ENCODE measurements around the gene SSR1. TPM values are rescaled to one million over a fixed set of nuclear protein-coding genes. Genes with fewer than 3 reads are reported as not detected.

The SSR1 gene
- total RNA-seq, 1 donor from 2014 or later, result 33.9 TPM

GRCh38 chr6:7258231-7258763 lies 54.7 kb downstream of the SSR1 start:
- no peak for DNase-seq (ENCODE audit: low read depth in 2 of 2)

- DNase-seq (ENCODE audit: low read depth in 2 of 2), result no peak
Observed at GRCh38 chr6:7257521-7258230, 55.3 kb downstream of the SSR1 start.

- DNase-seq (ENCODE audit: low read depth in 2 of 2), result no peak
Observed at GRCh38 chr6:7256785-7257184, 56.2 kb downstream of the SSR1 start.

DNA sequence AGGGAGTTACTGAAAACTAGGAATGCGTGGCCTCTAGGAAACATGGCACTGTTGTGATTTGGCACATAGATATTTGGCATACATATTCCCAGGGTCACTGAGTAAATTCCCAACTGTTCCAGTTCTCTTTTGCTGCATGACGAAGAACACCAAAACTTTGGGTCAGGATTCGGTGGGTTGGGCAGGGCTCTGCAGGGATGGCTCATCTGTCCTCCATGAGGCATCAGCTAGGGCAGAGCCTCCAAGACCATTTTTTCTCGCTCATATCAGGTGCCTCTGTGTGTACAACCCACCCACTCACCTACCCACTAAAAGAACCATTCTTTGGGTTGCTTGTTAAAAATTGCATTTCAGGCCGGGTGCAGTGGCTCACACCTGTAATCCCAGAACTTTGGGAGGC lies 57.1 kb downstream of the SSR1 start:
- no peak for DNase-seq (ENCODE audit: low read depth in 2 of 2)

DNA sequence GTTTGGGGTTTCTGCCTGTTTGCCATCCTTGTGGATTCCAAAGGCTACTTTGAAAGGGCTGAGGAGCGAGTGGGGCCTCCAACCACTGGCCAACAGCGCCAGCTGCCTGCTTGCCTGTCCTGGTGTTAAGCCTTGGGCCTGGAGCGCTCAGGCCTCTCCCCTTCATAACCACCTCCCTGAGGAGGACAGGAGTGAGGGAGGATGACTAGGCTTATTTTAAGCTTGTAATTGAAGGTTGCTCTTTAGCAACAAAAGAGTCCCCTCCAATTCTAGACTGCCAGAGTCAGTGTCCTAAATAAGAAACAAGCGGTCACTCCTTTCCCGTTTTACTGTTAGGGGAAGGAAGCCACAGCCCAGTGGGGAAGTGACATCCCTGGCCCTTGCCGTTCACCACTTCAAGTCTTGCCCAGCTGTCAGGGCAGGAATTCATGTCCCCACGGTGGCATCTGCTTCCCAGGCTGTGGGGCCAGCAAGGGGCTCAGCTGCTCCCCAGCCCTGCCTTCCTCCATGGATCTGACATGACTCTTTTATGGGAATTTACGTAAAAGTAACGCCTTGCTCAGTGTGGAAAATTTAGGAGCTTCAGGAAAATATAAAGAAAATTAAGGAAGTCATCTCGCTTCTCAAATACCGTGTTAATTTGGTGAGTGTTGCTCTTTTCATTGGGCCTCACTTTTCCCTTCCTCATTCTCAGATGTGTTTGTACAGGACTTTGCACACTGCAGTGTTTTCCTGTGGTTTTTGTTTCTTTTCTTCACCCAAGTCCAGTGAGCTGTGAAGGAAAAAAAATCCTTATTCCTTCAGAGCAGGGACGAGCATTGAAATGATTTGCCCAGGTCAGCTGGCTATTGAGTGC lies 57.8 kb downstream of the SSR1 start:
- peak in 1 of 2 donors; percentile 17 for DNase-seq (ENCODE audit: low read depth in 2 of 2)

- no peak for DNase-seq (ENCODE audit: low read depth in 2 of 2)
Observed at GRCh38 chr6:7252390-7252789, 60.6 kb downstream of the SSR1 start.

DNA sequence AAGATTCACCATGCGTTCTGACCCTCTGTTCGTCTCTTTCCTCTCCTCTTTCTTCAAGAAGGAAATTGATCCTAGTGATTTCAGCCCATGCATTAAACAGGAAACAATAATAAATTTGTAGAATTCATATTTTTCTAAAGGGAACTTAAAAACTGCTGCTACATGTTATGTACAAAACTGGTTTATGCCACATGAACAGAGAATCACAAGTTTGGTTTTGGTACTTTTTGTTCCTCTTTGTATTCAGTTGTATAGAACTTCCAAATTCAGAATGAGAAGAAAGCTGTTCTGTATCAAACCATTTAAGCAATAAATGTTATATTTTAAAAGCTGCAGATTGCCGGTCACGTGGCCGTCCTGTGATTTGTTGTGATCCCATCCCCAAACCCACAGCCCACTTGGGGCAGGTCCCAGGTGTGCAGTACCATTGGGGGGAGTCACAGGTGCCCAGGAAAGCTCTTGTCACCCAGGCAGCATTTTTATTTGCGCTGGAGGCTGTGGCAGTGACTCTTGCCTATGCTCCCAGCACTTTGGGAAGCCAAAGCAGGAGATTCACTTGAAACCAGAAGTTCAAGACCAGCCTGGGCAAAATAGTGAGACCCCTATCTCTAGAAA lies 61.2 kb downstream of the SSR1 start:
- DNase-seq (ENCODE audit: low read depth in 2 of 2), result no peak

- no peak for DNase-seq (ENCODE audit: low read depth in 2 of 2)
Observed at GRCh38 chr6:7250812-7251211, 62.2 kb downstream of the SSR1 start.

DNA sequence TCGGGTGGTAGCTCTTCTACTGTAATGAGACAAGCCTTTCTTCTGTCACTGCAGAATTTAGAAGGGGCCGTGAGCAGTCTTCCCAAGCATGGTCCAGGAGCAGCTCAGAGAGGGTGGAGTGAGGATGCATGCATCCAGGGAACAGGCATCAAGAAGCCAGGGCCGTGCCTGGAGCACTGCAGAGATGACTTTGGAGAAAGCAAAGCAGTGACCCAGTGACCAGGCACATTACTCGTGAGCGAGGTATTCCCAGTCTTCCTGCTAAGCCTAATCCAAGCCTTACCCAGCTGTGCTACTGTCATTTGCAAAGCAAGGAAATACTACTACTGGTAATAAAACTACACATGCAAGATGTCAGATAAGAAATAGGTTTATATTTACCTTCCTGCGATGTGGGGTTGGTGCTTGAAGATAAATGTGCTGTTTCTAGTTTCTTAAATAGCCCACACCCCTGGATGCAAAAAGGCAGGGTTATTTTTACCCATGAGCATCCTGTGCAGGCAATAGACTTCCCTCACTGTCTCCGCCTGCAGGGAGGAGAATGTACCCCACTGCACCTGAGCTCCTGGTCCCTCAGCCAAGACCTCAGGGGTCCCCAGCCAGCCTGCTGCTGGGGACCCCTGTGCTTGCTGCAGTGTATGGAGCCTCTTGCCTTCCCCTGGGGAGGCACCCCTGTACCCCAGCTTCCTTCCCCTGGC lies 62.9 kb downstream of the SSR1 start:
- no peak for DNase-seq (ENCODE audit: low read depth in 2 of 2)

DNA sequence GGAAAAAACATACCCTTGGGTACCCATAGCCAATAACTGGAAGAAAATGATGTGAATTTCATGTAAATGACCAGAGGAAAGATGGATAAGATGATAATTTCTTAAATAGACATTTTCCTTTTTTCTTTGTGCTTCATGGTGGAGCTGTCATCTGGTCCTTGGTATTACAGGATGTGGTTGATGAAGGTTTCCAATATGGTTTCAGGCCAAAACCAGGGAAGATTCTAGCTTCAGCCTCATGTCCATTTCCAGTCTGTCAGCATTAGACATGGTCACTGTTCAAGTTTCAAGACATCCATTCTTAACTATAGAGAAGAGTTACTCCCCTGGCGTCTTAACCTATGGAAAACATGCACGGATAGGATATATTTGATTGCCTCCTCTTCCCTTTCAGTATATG lies 63.6 kb downstream of the SSR1 start:
- DNase-seq (ENCODE audit: low read depth in 2 of 2), result no peak

GRCh38 chr6:7247828-7248227 lies 65.2 kb downstream of the SSR1 start:
- no peak for DNase-seq (ENCODE audit: low read depth in 2 of 2)

DNA sequence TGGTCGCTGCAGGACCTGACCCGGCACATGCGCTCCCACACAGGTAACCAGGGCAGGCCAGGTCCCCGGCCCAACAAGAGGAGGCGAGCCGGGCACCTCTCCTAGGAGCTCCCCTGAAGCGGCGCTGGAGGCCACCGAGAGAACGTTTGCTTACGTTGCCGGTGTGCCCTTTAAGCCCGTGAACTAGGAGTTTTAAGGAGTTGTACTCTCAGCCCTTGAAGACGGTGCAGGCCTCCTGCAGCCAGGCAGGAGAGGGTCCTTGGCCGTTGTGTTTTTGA lies 65.9 kb downstream of the SSR1 start:
- no peak for DNase-seq (ENCODE audit: low read depth in 2 of 2)

DNA sequence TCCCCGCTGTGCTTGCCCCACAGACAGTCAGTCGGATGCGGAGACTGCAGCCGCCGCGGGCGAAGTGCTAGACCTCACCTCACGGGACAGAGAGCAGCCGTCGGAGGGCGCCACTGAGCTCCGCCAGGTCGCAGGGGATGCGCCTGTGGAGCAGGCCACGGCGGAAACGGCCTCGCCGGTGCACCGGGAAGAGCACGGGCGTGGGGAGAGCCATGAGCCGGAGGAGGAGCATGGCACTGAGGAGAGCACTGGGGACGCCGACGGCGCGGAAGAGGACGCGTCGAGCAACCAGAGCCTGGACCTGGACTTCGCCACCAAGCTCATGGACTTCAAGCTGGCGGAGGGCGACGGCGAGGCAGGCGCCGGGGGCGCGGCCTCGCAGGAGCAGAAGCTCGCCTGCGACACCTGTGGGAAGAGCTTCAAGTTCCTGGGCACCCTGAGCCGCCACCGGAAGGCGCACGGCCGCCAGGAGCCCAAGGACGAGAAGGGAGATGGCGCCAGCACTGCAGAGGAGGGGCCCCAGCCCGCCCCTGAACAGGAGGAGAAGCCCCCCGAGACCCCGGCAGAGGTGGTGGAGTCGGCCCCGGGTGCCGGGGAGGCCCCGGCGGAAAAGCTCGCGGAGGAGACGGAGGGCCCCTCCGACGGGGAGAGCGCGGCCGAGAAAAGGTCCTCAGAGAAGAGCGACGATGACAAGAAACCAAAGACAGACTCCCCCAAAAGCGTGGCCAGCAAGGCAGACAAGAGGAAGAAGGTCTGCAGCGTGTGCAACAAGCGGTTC lies 66.4 kb downstream of the SSR1 start:
- no peak for DNase-seq (ENCODE audit: low read depth in 2 of 2)

DNA sequence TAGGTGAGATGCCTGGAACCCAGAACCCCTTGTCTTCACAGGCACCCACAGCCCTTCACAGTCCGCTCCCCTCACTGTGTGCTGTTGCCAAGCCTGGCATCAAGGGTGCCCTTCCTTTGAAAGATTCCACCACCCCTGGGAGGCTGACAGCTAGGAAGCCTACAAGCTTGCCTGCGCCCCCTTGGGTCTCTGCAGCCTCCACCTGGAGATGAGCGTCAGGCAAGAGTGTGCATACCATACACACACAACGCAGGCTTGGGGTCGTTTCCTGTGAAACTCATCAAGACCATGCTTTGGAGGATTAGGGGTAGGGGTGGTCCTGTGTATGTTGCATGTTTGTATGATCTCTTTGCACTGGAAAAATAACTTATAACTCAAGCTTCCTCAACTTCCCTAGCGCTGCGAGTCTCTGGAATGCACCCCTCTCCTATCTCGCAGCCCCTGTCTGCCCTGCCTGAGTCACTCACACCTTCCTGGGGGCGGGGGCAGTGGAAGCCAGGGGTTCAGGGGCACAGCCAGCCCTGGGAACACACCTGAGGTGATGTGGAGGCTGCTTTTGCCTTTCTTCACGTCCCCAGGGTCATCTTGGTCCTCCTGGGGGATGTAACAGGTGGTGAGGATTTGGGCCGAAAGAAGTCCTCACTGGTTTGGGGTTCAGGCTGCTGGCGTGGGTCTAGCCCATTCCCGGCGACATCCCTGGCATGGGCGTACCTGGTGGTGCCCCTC lies 67.2 kb downstream of the SSR1 start:
- DNase-seq (ENCODE audit: low read depth in 2 of 2), result no peak

GRCh38 chr6:7243179-7243981 lies 69.6 kb downstream of the SSR1 start:
- DNase-seq (ENCODE audit: low read depth in 2 of 2), result peak; percentile 63 to 77

- no peak for DNase-seq (ENCODE audit: low read depth in 2 of 2)
Observed at GRCh38 chr6:7242835-7243178, 70.2 kb downstream of the SSR1 start.

GRCh38 chr6:7241709-7242645 lies 71.0 kb downstream of the SSR1 start:
- DNase-seq (ENCODE audit: low read depth in 2 of 2), result no peak

DNA sequence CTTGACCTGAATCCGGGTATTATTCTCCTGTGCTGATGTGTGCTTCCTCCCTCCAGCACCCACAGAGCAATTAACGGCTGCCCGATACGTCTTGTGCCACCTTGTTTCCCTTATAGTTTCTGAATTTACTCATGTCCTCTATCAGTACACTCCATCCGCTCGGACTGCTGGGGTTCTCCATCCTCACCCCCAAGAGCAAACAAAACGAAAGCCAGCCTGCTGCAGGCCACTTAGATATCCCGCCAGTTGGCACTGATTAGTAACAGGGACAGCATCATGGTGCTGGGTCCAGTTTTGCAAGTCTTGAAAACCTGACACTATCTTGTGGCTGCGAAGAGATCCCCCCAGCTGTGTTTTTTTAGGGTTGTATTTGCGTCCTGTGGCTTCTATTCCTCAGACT lies 71.8 kb downstream of the SSR1 start:
- no peak for DNase-seq (ENCODE audit: low read depth in 2 of 2)

GRCh38 chr6:7240351-7240750 lies 72.6 kb downstream of the SSR1 start:
- DNase-seq (ENCODE audit: low read depth in 2 of 2), result no peak

Data from lung microvascular endothelial cell (primary cell).